HG03558 (cell line): ENCODE data around the gene UBAC1.
"Not testable (repeated sequence)": the region's sequence is repeated elsewhere in the genome, so short reads cannot be mapped to it uniquely, and the experiment has no call there.

ENCODE experiments used
- ATAC-seq: cut with Tn5 transposase; IDR thresholded peaks from one replicate; pipeline ENCODE4 v1.9.1; 2021; ENCODE audit warnings: moderate number of reproducible peaks; ENCODE audit not compliant: unreplicated experiment; ENCODE audit errors: extremely low read depth

UBAC1 gene

DNA sequence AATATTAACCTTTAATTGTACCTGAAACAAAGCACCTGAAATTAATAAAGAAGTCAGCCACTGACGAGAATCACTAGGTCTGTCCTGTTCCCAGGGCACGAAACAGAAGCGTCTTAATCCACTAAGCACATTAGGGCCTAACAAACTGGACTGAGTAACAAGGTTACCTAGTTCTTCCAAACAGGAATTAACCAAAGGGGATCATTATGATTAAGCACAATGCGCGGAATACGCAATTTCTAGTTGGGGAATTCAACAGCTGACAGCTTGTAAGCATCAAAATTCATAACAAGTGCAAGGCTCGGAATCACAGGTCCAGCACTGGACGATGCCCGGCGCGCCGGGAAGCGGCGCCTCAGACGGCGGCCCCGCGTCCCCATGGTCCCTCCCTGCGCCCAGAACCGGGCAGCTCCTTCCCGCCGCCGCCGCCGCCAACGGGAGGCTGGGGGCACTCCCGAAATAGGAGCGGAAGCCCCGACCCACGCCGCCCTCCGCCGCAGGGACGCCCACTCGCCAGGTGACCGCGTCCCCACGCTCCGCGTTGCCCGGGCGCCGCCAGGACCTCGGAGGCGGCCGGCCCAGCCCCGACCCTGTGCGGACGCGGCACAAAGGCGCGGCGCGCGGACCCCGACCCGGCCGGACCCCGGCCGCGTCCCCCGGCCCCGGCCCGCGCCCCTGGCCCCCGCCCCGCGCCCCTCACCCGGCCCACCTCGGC, 54.7 kb downstream of the UBAC1 start:
- no peak for ATAC-seq

DNA sequence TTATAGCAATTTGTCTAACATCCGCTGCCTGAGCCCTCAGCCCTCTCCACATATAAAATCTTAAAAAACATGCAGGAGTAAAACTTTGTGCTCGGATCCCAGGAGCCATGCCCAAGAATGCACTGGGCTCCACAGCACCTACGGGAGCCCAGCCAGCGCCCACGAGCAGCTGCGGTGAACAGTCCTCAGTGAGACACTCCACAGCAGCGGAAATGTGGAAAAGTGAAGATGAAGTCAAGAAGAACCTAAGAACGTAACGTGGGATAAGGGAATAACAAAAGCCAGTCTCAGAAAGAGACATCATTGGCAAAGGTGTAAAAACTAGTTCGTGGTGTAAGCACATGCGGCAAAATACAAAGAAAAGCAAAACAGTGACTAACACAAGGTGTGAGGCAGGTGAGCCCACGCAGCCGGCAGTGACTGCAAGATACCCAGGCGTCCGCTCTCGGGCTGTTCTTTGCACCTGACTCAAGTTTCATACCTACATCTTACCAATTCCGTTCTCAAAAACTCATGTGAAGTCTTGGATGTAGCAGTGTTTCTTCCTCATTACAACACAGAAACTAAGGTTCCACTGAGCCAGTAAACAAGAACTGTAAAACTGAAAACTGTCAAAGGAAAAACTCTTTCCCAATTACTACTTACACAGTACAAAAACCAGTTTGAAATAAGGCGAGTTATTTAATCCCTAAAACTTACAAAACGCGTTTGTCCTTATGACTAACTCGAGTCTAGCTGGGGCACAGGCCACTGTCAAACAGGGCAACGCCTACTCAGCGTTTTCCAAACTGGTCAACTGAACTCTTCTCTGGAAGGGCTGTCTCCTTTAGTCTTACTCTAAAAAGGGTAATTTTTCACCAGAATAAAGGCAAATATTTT, 55.6 kb downstream of the UBAC1 start:
- no peak for ATAC-seq

DNA sequence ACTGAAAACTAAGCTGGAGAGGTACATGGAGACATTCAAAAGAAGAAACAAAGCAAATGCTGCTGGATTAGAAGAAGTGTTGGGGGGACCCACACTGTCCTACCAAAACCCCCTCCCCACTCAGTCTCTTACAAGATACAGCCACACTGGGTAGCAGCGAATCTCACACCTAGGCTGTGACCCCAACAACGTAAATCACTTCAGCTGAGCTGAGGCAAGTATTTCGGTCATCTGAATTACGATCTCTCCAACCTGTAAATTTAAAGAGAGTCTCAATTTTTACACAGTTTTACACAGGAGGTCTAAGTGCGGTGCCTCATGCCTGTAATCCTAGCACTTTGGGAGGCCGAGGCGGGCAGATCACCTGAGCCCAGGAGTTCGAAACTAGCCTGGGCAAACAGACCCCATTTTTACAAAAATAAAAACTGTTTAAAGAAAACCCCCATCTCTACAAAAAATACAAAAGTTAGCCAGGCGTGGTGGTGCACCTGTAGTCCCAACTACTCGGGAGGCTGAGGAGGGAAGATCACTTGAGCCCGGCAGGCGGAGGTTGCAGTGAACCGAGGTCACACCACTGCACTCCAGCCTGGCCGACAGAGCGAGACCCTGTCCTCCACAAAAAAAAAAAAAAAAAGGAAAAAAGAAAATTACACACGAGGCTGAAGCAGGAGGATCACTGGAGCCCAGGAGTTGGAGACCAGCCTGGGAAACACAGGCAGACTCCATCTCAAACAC, 57.2 kb downstream of the UBAC1 start:
- no peak for ATAC-seq

DNA sequence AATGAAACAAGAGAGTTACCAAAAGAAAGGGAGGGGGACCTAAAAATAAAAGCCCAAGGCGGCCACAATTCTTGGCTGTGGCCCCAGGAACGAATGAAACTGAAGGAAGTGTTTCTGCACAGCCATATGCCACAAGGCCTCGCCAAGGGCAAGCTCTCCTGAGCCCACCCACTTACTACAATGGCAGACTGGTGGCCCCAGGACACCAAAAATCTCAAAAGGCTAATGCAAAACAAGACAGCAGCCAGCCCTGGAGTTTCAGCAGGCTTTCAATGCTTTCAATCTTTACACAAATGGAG, 57.9 kb downstream of the UBAC1 start:
- ATAC-seq, result no peak

DNA sequence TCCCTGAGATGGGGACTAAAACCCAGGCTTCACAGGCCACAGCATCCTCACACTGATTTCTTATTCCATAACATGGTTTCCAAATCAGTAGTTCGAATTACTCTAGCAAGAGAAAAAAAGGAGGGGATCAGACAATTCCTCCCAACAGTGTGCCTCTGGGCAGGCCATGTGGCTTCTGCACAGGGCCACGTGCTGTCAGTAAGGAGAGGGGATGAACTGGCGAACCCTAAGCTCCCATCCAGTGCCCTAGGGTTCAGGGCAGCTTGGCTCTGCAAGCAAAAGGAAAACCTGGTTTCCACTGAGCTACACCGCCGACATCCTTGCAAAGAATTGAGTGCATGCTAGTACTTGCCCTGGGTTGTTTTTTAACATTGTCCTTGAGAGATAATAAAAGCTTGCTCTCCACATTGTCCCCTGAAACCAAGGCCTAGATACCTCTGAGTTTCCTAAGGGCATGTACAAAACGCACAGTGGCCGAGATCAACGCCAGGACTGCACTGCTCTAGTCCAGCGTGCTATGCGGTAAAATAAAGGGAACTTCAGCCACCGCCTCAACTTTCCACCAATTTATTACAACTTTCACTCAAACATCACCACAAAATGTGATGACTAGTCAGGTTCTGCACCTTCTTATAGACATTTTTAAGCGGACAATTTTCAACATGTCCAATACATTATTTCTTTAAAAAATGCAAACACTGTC, 58.4 kb downstream of the UBAC1 start:
- ATAC-seq, result no peak

DNA sequence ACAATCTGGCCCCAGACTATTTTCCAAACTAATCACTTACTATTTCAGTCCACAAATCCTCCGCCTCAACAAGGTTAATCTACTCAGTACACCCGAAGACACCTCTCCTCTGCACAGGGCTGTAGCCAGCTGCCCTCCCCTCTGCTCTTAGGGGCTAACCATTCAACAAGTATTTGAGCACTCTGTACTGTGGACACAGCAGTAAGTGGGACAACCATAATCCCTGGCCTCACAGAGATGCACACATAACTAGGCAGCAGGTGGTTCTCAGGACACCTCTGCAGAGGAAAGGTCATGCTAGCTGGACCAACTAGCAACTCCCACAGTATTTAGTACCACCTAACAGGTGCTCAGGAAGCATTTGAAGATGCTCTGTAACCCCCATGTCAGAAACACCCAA, 59.3 kb downstream of the UBAC1 start:
- no peak for ATAC-seq

DNA sequence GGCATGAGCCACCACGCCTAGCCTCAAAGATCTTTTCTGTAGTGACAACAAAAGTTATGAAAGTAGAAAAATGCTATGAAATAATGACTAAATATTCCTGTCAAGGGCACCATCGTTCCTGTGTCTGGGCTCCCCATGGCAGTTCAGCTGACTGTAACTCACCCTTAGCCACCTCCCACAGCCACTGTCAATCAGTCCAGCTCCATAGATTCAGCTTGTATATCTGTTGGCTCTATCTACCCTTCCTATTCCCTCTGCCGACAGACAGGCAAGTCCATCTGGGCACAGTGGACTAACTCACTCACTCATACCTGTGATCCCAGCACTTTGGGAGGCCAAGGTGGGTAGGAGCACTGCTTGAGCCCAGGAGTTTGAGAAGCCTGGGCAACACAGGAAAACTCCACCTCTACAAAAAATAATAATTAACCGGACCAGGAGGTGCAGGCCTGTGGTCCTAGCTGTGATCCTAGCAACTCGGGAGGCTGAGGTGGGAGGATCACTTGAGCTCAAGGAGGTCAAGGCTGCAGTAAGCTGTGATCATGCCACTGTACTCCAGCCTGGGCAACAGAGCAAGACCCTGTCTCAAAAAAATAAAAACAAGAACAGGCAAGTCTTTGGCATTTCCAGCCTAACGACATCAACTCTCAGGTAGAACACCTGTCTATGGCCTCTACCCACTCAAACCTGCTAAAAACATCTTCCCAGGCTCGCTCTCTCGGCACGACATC, 60.0 kb downstream of the UBAC1 start:
- ATAC-seq, result no peak

DNA sequence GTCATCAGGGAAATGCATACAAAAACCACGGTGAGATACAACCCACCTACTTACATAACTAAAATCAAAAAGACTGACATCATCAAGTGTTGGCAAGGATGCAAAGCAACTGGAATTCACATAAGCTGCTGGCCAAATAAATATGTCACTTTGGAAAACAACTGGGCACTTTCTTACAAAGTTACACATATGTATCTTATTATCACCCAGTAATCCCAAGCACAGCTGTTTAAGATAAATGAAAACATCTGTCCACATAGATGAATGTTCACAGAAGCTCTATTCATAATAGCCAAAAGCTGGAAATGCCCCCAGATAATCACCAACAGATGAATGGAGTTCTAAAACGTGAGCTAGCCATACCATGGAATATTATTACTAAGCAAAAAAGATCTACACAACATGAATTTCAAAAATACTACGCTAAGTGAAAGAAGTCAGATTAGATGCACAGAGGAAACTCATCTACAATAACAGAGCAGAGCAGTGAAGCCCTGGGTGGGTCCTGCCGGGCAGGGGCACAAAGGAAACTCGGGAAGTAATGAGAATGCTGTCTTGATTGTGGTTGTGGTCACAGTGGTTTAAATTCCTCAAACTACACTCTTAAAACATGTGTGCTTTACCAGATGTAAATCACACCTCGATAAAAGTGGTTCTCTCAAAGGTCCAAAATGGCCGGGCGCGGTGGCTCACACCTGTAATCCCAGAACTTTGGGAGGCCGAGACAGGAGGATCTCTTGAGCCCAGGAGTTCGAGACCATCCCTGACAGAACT, 62.4 kb downstream of the UBAC1 start:
- no peak for ATAC-seq

DNA sequence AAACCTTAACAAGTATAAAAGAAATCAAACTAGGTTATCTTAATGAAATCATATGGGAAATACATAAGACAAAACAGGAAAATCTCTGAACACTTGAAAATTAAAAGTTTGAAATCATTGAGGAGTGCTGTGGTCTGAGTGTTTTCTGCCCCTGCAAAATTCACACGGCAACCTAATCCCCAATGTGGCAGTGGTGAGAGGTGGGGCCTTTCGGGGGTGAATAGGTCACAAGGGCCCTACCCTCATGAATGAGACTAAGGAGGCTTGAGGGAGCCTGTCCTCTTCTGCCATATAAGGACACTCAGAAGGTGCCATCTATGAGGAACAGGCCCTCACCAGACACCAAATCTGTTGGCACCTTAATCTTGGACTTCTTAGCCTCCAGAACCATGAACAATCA, 64.5 kb downstream of the UBAC1 start:
- ATAC-seq, result no peak

DNA sequence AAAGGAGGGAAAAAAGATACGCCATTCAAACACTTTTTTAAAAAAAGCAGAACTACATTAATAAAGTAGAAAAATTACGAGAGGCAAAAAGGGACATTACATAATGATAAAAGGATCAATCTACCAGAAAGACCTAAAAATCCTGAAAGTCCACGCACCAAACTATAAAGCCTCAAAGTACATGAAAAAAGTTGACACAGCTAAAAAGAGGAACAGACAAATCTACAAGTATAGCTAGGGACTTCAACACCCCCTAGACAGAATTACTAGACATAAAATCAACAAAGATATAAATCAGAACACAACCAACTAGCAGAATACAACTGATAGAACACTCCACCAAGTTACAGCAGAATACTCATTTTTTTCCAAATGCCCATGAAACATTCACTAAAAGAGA, 65.0 kb downstream of the UBAC1 start:
- no peak for ATAC-seq

DNA sequence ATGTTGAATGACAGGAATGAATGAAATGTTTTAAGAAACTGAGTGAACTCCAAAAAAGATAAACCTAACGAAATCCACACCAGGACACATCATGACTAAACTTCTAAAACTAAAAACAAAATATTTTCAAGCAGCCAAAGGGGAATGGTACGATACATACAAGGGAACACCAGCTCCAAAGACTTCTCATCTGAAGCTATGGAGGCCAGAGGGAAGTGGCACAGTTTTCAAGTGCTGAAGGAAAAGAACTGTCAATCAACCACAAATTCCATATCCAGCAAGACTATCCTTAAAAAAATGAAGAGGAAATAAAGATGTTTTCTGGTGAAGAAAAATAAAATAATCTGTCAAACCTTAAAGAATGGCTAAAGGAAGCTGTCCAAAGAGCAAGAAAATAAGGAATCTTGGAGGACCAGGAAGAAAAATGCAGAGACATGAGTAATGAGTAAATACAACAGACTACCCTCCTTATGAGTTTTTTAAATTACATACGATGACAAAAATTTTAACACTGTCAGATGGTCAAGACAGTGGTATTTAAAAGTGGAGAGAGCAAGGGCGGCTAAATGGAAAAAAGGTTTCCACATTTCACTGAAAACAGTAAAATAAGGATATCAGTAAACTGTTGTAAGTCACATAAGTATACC, 65.8 kb downstream of the UBAC1 start:
- no peak for ATAC-seq

DNA sequence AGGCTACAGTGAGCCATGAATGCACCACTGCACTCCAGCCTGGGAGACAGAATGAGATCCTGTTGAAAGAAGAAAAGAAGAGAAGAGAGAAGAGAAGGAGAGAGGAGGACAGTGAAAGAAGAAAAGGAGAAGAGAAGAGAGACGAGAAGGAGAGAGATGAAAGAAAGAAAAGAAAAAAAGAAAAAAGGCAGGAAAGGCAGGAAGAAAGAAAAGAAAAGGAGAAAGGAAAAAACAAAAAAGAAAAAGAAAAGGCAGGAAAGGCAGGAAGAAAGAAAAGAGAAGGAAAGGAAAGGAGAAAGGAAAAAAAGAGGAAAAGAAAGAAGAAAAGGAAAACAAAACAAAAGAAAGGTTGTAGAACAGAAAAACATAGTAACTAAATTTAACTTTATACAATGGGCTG, 68.1 kb downstream of the UBAC1 start:
- no peak for ATAC-seq

DNA sequence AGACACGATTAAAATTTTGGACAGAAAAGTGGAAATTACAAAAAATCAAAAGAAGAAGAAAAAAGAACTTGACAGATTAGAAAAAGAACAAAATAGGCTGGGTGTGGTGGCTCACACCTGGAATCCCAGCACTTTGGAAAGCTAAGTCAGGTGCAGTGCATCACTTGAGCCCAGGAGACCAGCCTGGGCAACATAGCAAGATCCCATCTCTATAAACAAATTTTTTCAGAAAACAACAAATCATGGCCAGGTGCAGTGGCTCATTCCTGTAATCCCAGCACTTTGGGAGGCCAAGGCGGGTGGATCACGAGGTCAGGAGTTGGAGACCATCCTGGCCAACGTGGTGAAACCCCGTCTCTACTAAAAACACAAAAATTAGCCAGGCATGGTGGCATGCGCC, 68.8 kb downstream of the UBAC1 start:
- ATAC-seq, result not testable (repeated sequence)

DNA sequence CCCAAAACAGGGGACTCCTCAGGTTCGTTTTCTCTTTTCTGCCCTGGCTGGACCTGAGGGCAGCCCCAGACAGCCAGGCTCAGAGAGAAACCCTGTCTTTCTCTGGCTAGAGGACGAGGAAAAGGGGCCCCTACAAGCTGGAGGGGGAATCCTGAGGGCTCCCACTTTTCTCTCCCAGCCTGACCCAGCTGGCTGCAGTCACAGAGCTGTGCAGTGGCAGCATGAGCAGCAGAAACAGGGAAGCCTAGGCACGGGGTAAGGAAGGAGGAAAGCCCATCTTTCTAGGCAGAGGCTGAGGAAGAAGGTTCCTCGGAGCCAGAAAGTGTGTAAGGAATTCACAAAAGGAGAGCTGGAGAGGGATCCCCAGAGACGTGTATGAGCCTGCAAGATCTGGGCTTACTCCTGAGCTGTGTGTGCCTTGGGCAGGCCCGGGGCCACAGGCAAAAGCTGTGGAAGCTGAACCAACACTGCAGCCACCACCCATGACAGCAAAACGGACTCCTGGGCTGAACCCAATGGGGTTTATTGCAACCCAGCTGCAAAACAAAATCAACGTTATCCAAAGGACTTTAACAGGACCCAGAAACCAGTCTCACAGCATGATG, 70.0 kb downstream of the UBAC1 start:
- no peak for ATAC-seq

DNA sequence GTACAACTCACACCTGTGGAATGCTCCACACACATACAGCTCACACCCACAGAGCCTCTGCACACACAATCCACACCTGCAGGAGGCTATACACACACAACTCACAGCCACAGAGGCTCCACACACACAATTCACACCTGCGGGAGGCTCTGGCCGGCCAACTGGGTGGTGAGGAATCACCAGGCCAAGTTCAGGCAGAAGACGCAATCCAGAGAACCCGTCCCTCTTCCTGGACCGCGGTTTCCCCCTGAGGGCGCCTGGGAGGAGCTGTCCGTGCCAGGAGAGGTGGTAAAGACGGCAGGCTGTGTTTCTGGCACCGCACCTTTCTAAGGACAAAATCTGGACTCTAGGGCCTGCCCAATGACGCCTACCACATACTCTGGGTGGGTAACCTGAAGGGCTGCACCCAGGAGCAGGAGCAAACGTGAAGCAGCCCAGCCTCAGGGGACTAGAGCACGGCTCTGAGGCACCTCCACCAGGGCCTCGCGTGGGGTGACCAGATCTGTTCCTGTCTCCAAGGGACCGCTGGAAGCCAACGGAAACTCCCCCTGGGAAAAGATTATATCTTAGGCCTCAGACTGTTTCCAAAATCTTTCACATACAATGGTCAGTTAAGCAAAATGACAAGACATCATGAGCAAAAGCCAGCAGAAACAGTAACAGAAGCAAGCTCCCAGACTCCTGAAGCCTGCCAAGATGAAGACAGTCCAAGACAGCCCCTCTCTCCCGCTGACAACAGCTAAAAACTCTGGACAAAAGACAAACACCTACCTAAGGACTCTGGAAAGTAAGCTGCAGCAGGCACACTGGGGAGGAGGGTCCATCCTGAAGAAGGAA, 70.8 kb downstream of the UBAC1 start:
- no peak for ATAC-seq

DNA sequence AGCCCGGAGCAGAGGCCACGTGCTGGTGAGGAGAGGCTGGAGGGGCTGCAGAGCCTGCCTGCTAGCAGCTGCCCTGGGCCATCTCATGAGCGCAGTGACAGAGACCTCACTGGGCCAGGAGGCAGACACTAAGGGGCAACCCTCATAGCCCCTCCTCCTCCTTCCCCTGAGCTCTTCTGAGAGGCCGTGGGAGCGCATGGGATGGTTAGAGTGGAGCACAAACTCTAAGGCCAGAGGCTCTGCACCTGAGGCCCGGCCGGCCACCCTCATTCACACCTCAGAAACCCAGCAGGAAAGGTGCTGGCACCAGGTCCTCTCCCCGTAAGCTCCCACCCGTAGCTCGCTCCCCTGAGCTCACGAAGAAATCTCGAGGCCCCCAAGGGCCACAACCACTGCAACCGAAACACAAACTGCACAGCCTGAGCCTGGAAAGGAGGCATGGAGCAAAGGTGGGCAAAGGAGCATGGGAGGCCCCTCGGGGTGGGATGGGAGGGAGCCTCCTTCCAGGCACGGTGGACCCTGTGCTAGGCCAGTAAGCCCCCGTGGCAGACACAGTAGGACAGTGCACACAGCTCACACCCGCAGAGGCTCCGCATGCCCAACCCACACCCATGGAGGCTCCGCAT, 71.5 kb downstream of the UBAC1 start:
- ATAC-seq, result no peak

DNA sequence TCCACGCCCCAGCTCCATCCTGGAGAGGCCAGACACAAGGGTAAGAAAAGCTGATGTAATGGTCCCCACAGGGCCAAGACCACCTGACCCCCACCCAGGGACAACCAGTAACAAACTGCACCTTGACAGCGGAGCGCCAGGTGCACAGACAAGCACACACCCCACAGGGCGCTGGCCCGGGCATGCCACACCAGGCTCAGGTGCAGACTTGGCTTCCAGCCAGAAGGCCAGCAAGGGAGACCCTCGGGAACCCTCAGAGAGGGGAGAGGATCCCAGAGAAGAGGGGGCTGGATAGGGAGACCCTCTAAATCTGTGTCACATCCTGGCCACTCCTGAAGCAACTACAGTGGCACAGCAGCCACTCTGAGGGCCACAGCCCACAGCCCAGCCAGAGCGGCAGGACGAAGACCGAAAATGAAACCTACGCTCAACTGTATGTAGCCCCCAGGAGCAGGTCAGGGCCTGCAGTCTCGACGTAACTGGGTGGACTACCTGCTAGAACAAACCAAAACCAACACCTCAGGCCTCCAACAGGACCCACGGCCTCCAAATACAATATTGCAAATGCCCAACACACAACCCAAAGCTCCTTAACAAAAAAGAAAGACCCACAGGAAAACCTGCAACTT, 72.3 kb downstream of the UBAC1 start:
- no peak for ATAC-seq
